ENCODE results near the gene LCN10. TPM values are rescaled to one million over a fixed set of nuclear protein-coding genes. Genes with fewer than 3 reads are reported as not detected.

The LCN10 gene
- total RNA-seq, 3 donors from 2014 or later (not counting 1 experiment from before 2014, with no cell fraction given), result not detected

GRCh38 chr9:136719195-136719880, 23.4 kb downstream of the LCN10 start:
- H3K27me3 Mint-ChIP-seq (ENCODE audit: low read depth in 2 of 2), result peaks cover 5 to 7% of the 10 kb centered on the region in 2 donors
- no peaks in the 10 kb centered on the region for H3K9me3 ChIP-seq (ENCODE audit: control insufficient read depth, insufficient read depth, low read length)
- peaks cover 3% of the 10 kb centered on the region for H3K27me3 ChIP-seq (ENCODE audit: control insufficient read depth, insufficient read depth, low read length)
- no peak overlapping the region for H3K27ac ChIP-seq (ENCODE audit: low read length)
- TF ChIP-seq CTCF (IDR thresholded peaks at IDR 0.05), result no peak
- H3K4me1 ChIP-seq (ENCODE audit: control insufficient read depth, insufficient read depth, low read length), result peaks cover 10% of the 10 kb centered on the region
- ATAC-seq (peak in 1 of 3 donors; percentile 57), DNase-seq (peak in 1 of 2 donors; percentile 60)
- intact Hi-C loops (cut with micrococcal nuclease), result no loop called here
- H3K4me3 Mint-ChIP-seq, result no peak overlapping the region
- H3K36me3 ChIP-seq (ENCODE audit: control insufficient read depth, insufficient read depth, low read length), result peaks cover 21% of the 10 kb centered on the region
- peaks cover 3 to 9% of the 10 kb centered on the region in 2 donors for H3K4me1 Mint-ChIP-seq
- H3K27ac Mint-ChIP-seq, result no peak overlapping the region
- no peak overlapping the region for H3K4me3 ChIP-seq (ENCODE audit: low read length)
- no peaks in the 10 kb centered on the region for H3K9me3 Mint-ChIP-seq
- 55% methylated on average over 24 of the region's 24 CpGs for WGBS (ENCODE audit: insufficient coverage)
- H3K36me3 Mint-ChIP-seq, result no peaks in the 10 kb centered on the region

DNA sequence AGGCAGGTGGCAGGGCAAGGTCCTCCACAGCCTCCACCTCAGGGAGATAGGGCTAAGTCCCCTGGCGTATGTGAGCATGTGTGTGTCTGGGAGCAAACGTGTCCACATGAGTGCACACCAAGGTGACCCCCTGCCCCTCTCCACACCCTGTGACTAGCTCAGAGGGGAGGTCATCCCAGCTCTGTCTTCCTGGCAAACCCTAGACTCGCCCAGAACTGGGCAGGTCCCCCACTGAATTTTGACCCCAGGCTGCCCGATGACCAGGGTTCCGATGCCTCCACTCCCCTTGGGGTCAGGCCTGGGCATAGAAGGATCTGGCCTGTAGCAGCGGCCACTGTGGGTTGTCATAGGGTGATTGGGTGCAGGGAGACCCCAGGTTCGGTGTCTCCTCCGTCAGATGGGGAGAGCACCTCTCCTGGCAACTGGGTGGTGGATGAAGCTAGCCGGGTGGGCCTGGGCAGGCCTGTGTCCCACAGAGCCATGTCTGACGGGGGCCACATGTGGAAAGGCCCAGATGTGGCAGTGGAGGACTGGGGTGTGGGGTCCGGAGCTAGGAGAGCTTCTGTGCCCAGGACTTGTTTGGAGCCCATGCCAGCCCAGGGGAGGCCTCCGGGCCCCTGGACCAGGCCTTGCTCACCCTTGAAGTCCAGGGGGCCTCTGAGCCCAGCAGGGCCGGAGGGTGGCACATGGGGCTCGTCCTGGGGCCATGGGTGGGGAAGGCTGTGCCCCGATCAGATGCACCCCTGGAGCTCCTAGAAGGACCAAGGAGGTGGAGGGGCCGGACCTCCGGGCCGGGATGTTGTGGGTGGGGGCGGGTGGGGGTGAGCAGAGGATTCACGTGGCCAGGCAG, 24.2 kb downstream of the LCN10 start:
- Histone ChIP-seq H3K4me3 (ENCODE audit: low read length) (no peak overlapping the region), H3K4me1 (ENCODE audit: control insufficient read depth, insufficient read depth, low read length) (peaks cover 10% of the 10 kb centered on the region), H3K27me3 (ENCODE audit: control insufficient read depth, insufficient read depth, low read length) (peaks cover 7% of the 10 kb centered on the region), H3K9me3 (ENCODE audit: control insufficient read depth, insufficient read depth, low read length) (no peaks in the 10 kb centered on the region), H3K36me3 (ENCODE audit: control insufficient read depth, insufficient read depth, low read length) (peaks cover 16% of the 10 kb centered on the region), H3K27ac (ENCODE audit: low read length) (no peak overlapping the region)
- Mint-ChIP-seq H3K9me3 (no peaks in the 10 kb centered on the region), H3K4me1 (peaks cover 0 to 1% of the 10 kb centered on the region in 2 donors), H3K36me3 (no peaks in the 10 kb centered on the region), H3K27me3 (ENCODE audit: low read depth in 2 of 2) (peaks cover 7 to 10% of the 10 kb centered on the region in 2 donors), H3K27ac (no peak overlapping the region), H3K4me3 (no peak overlapping the region)
- WGBS (ENCODE audit: insufficient coverage), result 68% methylated on average over 20 of the region's 20 CpGs
- TF ChIP-seq CTCF (IDR thresholded peaks at IDR 0.05), result no peak
- intact Hi-C loops (cut with micrococcal nuclease), result no loop called here
- DNase-seq (no peak), ATAC-seq (peak in 1 of 3 donors; percentile 2)

DNA sequence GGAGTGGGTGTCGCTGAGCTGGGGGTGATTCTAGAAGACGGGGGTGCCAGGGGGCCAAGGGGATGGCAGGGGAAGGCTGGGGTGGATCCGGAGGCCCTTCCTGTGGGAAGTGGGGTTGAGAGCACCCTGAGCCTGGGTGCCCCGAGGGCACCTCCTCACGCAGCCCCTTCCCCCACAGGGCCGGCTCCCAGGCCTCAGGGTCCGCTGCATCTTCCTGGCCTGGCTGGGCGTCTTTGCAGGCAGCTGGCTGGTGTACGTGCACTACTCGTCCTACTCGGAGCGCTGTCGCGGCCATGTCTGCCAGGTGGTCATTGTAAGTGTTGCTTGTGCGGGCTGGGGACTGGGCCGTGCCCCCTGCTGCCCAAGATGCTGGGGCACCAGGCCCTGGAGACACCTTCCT, 25.3 kb downstream of the LCN10 start:
- peaks cover 18% of the 10 kb centered on the region for H3K4me1 ChIP-seq (ENCODE audit: control insufficient read depth, insufficient read depth, low read length)
- no peaks in the 10 kb centered on the region for H3K9me3 ChIP-seq (ENCODE audit: control insufficient read depth, insufficient read depth, low read length)
- no peak overlapping the region for H3K4me3 ChIP-seq (ENCODE audit: low read length)
- H3K4me3 Mint-ChIP-seq, result no peak overlapping the region
- H3K4me1 Mint-ChIP-seq, result no peaks in the 10 kb centered on the region
- H3K36me3 ChIP-seq (ENCODE audit: control insufficient read depth, insufficient read depth, low read length), result peaks cover 5% of the 10 kb centered on the region
- ATAC-seq (no peak), DNase-seq (no peak)
- H3K27ac Mint-ChIP-seq, result no peak overlapping the region
- H3K9me3 Mint-ChIP-seq, result no peaks in the 10 kb centered on the region
- H3K27me3 ChIP-seq (ENCODE audit: control insufficient read depth, insufficient read depth, low read length), result peaks cover 14% of the 10 kb centered on the region
- H3K27me3 Mint-ChIP-seq (ENCODE audit: low read depth in 2 of 2), result peaks cover 7 to 12% of the 10 kb centered on the region in 2 donors
- no peak for TF ChIP-seq CTCF (IDR thresholded peaks at IDR 0.05)
- intact Hi-C loops (cut with micrococcal nuclease), result no loop called here
- H3K36me3 Mint-ChIP-seq, result no peaks in the 10 kb centered on the region
- WGBS (ENCODE audit: insufficient coverage), result 87% methylated on average over 16 of the region's 16 CpGs
- H3K27ac ChIP-seq (ENCODE audit: low read length), result no peak overlapping the region

Measured in natural killer cell (primary cell).